Mucosa of descending colon (tissue), 3 donors: ENCODE measurements around the gene CDC42BPB. TPM values are rescaled to one million over a fixed set of nuclear protein-coding genes. Genes with fewer than 3 reads are reported as not detected.

Experiments
- ATAC-seq: fragments of 200-7000 bp; cut with Tn5 transposase; one replicate; pipeline ENCODE4 v1.9.1; 2020; ENCODE audit warnings: mild to moderate bottlenecking, moderate library complexity
- DNase-seq, 3 donors: peaks; one replicate each; pipeline ENCODE4 v3.0.0-alpha.2; 2020
- H3K36me3 ChIP-seq: fragments of 200-600 bp; one replicate; pipeline ENCODE4 v1.8.0; 2021; ENCODE audit warnings: low read depth, mild to moderate bottlenecking
- H3K4me1 ChIP-seq: fragments of 200-600 bp; one replicate; pipeline ENCODE4 v1.8.0; 2021; ENCODE audit warnings: low read depth, mild to moderate bottlenecking
- H3K4me3 ChIP-seq: fragments of 200-600 bp; one replicate; pipeline ENCODE4 v1.8.0; 2021; ENCODE audit warnings: mild to moderate bottlenecking
- H3K9me3 ChIP-seq: fragments of 200-600 bp; one replicate; pipeline ENCODE4 v1.8.0; 2021; ENCODE audit warnings: mild to moderate bottlenecking
- CTCF ChIP-seq: fragments of 200-600 bp; IDR thresholded peaks from one replicate; pipeline ENCODE4 v1.8.0; 2022; ENCODE audit warnings: antibody characterized with exemption, mild to moderate bottlenecking
- intact Hi-C, 2 donors: fragments of 100-400 bp; cut with DNase I in 1 of 2; cut with micrococcal nuclease in 1 of 2; formaldehyde crosslinking; loops; one replicate each; pipeline versions ENCODE4 v1.11.0 to v1.11.1; 2022; cut with DNase I, micrococcal nuclease
- total RNA-seq, 3 donors: library from RNA; stranded (reverse); fragmentation: NEBNext Ultra II Directional in 2 of 3; extraction: Animal tissue kit (Norgen Biotek cat#: 25700) in 2 of 3; gene quantifications; one replicate each; pipeline versions ENCODE4 v1.2.1 to v1.2.4, GENCODE V29; 2021 to 2023
- donor health status: DM: no; HTN: no; CAD: no; lungs with moderate emphysema.
- donor health status: DM: no; HTN: no; CAD: no.
- donor health status: DM: no; HTN: yes; CAD: no.

Gene CDC42BPB
- total RNA-seq, 3 donors from 2014 or later: 77.6 to 106 (median 84.4) TPM

GRCh38 chr14:102968306-102968705 is 89.0 kb downstream of the CDC42BPB start:
- no peak overlapping the region for H3K4me3 ChIP-seq
- H3K9me3 ChIP-seq: no peaks in the 10 kb centered on the region
- DNase-seq: no peak
- intact Hi-C loops: no loop called here
- TF ChIP-seq CTCF: no peak
- H3K4me1 ChIP-seq: no peaks in the 10 kb centered on the region
- H3K36me3 ChIP-seq: peaks cover 8% of the 10 kb centered on the region
- no peak for ATAC-seq

- H3K36me3 ChIP-seq: peaks cover 8% of the 10 kb centered on the region
- no peak for ATAC-seq
Observed at GRCh38 chr14:102967506-102967795, 89.9 kb downstream of the CDC42BPB start.

GRCh38 chr14:102966681-102967505 is 90.5 kb downstream of the CDC42BPB start:
- Histone ChIP-seq H3K9me3 (no peaks in the 10 kb centered on the region), H3K36me3 (peaks cover 8% of the 10 kb centered on the region), H3K4me1 (no peaks in the 10 kb centered on the region), H3K4me3 (no peak overlapping the region)
- intact Hi-C loops: no loop called here
- no peak for TF ChIP-seq CTCF
- ATAC-seq: no peak
- no peak for DNase-seq

More at GRCh38 chr14:102967506-102967795, 89.9 kb downstream of the CDC42BPB start:
- no peak for TF ChIP-seq CTCF
- intact Hi-C loops: no loop called here
- DNase-seq: no peak
- H3K9me3 ChIP-seq: no peaks in the 10 kb centered on the region
- H3K4me1 ChIP-seq: no peaks in the 10 kb centered on the region
- no peak overlapping the region for H3K4me3 ChIP-seq

- intact Hi-C loops: no loop called here
- DNase-seq (no peak), ATAC-seq (no peak)
- no peaks in the 10 kb centered on the region for H3K4me1 ChIP-seq
- H3K9me3 ChIP-seq: no peaks in the 10 kb centered on the region
- H3K4me3 ChIP-seq: no peak overlapping the region
- peaks cover 8% of the 10 kb centered on the region for H3K36me3 ChIP-seq
- TF ChIP-seq CTCF: no peak
Observed at GRCh38 chr14:102965971-102966655, 91.2 kb downstream of the CDC42BPB start.

GRCh38 chr14:102965282-102965681 is 92.1 kb downstream of the CDC42BPB start:
- peaks cover 8% of the 10 kb centered on the region for H3K36me3 ChIP-seq
- no peak for TF ChIP-seq CTCF
- DNase-seq: no peak

More at GRCh38 chr14:102965282-102965681, 92.1 kb downstream of the CDC42BPB start:
- H3K4me1 ChIP-seq: no peaks in the 10 kb centered on the region
- intact Hi-C loops: no loop called here
- no peak for ATAC-seq
- no peak overlapping the region for H3K4me3 ChIP-seq
- H3K9me3 ChIP-seq: no peaks in the 10 kb centered on the region
